GM19193 (cell line): ENCODE measurements around the gene ASB2.

Experiments used
- POLR2A ChIP-seq: IDR thresholded peaks from 4 replicates; pipeline ENCODE4 v1.6.1; 2011; ENCODE audit not compliant: insufficient read depth, insufficient read length; ENCODE audit errors: extremely low read depth

The ASB2 gene

DNA sequence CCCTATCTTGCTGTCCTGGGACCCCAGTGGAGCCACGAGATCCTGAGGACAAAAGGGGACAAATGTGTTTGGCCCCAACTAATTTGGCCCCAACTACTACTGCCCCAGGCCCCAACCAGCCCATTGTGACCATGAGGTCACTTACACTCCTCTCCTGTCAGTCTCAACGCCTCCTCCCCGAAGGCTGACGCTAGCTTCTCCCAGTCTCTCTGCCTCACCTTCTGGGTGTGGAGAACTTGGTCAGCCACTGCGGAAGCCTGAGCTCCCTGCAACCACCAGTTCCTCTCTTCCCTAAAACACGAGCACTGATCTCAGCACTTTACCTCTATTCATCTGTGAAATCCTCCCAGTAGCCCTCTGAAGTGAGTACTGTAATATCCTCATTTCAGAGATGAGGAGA, 35.9 kb downstream of the ASB2 start:
- TF ChIP-seq POLR2A = no peak

DNA sequence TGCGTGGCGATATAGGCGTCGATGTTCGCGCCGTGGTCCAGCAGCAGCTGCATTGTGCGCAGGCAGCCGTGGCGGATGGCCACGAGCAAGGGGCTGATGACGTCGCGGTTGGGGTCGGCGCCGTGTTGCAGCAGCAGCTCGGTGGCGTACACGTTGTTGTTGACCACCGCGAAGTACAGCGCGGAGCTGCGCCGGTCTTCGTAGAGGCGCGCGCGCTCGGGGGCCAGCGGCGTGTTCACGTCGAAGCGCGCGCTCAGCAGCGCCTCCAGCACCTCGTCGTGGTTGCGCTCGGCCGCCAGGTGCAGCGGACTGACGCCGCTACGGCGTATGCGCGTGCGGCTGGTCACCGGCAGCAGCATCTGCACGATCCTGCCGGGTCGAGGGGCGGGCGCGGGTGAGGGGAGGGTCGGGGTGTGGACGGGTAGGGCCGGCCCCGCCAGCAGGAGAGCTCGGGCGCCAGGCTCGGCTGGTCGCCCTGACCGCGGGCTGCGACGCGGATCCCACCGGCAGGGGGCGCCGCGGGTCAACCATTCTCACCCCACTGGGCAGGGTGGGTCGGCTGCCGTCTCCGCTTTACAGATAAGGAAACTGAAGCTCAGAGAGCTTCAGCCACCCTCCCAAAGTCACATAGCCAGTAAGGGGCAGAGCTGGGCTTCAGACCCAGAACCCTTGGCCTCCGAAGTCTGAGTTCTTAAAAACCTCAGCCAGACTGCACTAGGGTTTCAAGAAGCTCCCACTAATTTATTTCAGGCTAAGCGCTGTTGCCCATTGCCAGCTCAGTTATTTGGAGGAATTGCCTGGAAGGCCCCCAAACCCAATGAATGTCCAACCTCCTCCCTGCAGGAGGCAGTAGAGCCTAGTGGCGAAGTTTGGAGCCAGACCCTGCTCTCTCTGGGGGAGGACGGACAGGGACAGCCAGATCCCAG, 36.8 kb downstream of the ASB2 start:
- no peak for TF ChIP-seq POLR2A

DNA sequence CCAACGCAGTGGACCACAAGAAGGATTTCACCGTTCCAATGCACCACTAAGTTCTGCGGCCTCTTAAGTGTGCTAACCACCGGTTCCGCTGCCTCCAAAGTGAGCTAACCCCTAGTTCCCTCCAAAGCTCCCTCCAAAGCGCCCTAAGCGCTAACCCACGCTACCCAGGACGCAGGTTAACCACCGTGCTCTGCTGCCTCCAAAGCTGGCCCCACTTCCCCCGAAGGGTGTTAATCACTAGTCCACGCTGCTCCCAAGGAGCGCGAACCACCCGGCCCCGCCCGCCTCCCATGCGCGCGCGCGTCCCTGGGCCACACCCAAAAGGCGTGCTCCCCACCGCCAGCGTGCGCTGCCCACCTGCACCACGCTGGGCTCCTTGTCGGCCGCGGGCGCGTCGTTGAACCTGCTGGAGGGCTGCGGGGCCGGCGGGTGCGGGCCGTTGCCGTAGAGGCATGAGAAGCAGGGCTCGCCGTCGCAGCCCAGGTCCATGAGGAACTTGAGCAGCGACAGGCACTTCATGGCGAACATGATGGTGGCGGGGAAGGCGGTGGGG, 37.5 kb downstream of the ASB2 start:
- no peak for TF ChIP-seq POLR2A

GRCh38 chr14:93937519-93937918, 38.9 kb downstream of the ASB2 start:
- TF ChIP-seq POLR2A = no peak

- TF ChIP-seq POLR2A = no peak
These were observed 39.4 kb downstream of the ASB2 start for GRCh38 chr14:93936926-93937325.

GRCh38 chr14:93936245-93936644, 40.1 kb downstream of the ASB2 start:
- TF ChIP-seq POLR2A = no peak

- TF ChIP-seq POLR2A = no peak
These were observed 41.2 kb downstream of the ASB2 start for GRCh38 chr14:93935213-93935612.

- no peak for TF ChIP-seq POLR2A
These were observed 43.7 kb downstream of the ASB2 start for GRCh38 chr14:93932642-93933041.

DNA sequence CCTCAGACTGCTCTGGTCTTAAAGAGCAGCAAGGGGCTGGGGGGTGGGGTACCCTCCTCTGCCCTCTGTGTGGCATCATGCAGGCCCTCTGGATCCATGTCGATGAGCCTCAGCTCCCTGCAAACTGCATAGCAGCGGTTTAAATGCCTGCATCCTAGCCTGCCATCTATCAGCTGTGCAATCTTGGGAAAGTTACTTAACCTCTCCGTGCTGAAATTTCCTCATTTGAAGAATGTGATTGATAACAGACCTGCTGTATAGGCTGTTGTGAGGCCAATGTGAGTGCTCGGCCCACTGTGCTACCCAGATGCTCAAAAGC, 45.4 kb downstream of the ASB2 start:
- TF ChIP-seq POLR2A = no peak

GRCh38 chr14:93930296-93930988, 45.9 kb downstream of the ASB2 start:
- no peak for TF ChIP-seq POLR2A

GRCh38 chr14:93929657-93930056, 46.7 kb downstream of the ASB2 start:
- TF ChIP-seq POLR2A = no peak

- no peak for TF ChIP-seq POLR2A
These were observed 47.3 kb downstream of the ASB2 start for GRCh38 chr14:93929048-93929535.

DNA sequence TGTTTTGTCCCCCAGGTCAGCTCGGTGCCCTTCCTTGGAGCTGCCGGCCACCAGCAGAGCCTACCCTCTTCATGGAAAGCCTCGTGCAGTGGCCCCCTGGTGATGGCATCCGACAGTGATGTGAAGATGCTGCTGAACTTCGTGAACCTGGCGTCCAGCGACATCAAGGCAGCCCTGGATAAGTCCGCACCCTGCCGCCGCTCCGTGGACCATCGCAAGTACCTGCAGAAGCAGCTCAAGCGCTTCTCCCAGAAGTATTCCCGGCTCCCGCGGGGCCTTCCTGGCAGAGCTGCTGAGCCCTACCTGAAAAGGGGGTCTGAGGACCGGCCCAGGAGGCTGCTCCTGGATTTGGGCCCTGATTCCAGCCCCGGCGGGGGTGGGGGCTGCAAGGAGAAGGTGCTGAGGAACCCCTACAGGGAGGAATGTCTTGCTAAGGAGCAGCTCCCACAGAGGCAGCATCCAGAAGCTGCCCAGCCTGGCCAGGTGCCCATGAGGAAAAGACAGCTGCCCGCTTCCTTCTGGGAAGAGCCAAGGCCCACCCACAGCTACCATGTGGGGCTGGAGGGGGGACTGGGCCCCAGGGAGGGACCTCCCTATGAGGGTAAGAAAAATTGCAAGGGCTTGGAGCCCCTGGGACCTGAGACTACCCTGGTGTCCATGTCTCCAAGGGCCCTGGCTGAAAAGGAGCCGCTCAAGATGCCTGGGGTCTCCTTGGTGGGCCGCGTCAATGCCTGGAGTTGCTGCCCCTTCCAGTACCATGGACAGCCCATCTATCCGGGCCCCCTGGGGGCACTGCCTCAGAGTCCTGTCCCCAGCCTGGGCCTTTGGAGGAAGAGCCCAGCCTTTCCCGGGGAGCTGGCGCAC, 48.0 kb downstream of the ASB2 start:
- no peak for TF ChIP-seq POLR2A

GRCh38 chr14:93927800-93928145, 48.6 kb downstream of the ASB2 start:
- TF ChIP-seq POLR2A = no peak
